ENCODE data around the gene DOP1A. TPM values are rescaled to one million over a fixed set of nuclear protein-coding genes. Genes with fewer than 3 reads are reported as not detected.

DOP1A gene, protein sequence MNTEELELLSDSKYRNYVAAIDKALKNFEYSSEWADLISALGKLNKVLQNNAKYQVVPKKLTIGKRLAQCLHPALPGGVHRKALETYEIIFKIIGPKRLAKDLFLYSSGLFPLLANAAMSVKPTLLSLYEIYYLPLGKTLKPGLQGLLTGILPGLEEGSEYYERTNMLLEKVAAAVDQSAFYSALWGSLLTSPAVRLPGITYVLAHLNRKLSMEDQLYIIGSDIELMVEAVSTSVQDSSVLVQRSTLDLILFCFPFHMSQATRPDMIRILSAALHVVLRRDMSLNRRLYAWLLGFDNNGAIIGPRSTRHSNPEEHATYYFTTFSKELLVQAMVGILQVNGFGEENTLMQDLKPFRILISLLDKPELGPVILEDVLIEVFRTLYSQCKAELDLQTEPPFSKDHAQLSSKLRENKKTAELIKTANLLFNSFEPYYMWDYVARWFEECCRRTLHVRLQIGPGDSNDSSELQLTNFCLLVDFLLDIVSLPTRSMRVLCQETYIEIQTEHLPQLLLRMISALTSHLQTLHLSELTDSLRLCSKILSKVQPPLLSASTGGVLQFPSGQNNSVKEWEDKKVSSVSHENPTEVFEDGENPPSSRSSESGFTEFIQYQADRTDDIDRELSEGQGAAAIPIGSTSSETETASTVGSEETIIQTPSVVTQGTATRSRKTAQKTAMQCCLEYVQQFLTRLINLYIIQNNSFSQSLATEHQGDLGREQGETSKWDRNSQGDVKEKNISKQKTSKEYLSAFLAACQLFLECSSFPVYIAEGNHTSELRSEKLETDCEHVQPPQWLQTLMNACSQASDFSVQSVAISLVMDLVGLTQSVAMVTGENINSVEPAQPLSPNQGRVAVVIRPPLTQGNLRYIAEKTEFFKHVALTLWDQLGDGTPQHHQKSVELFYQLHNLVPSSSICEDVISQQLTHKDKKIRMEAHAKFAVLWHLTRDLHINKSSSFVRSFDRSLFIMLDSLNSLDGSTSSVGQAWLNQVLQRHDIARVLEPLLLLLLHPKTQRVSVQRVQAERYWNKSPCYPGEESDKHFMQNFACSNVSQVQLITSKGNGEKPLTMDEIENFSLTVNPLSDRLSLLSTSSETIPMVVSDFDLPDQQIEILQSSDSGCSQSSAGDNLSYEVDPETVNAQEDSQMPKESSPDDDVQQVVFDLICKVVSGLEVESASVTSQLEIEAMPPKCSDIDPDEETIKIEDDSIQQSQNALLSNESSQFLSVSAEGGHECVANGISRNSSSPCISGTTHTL (N-terminal part only)
- 10 to 100 TPM; 28.0 to 35.8 (median 30.4) TPM for total RNA-seq
- long read RNA-seq, donor 1, partial matches to known transcripts: 1 of 3 reads
- long read RNA-seq, donor 1, other reads (novel, unspliced or antisense): 2 of 3 reads
- long read RNA-seq, donor 2, partial matches to known transcripts: 0 of 2 reads
- long read RNA-seq, donor 2, other reads (novel, unspliced or antisense): 2 of 2 reads

DNA sequence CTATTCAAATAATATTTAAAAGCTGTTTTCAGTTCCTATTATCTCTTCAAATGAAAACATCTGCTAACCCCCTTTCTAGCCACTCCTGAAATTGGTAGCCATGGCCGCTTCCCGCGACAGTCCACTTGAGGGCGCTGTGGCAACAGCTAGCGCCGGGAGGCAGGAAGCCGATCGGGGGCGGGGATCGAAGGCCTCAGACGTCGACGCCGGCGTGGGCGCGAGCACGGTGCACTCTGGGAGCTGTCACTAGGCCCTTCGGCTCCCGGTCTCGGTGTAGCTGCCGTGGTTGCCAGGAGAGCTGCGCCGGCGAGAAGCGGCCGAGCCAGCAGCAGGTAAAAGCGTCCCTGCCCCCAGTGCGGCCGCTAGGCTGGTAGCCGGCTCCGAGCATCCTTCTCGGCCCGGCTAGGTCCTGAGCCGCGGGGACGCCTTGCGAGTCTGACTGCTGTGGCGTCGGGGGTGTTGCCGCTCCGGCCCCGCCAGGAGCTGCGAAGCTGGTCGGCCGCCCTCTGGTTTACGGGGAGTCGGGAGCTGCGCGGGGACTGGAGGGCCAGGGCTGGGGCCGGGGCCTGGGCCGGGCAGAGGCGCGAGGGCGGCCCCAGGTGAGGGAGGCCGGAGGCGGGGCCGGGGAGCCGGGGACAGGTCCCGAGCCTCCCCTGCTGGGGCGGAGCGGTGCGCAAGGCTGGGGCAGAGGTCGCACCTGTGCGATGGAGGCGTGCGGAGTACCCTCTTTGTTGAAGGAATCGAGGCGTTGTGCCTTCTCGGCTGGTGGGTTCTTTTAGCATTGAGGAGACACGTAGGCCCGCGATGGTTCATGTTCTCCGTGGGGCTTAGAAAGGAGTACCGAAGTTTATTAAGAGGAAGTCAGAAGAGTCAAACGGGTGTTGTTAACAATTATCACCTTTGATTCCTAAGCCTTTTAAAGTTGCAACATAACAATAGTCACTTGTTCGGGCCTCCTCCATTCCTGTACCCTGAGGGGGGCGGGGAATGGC lies at the start of gene DOP1A:
TSS of gene DOP1A (plus strand) at position 224 of the 992 bp plus-strand sequence. CDS start 29,307 bp downstream, outside the sequence.
- peak; percentile 97 to 98 (median 98) for DNase-seq
- peaks cover 20% of the 10 kb centered on the region for H3K4me1 ChIP-seq (ENCODE audit: low read depth)
- peak; percentile 99 for TF ChIP-seq CTCF (IDR thresholded peaks at IDR 0.05)
- H3K9me3 ChIP-seq: no peaks in the 10 kb centered on the region
- peak within 1 kb of the TSS; percentile 94 for H3K4me3 ChIP-seq
- ATAC-seq: peak; percentile 95
- intact Hi-C loops (cut with DNase I, micrococcal nuclease): loop anchor here in 1 of 2 donors (10.0 kb wide), 1 partner anchor 823 kb away; the partner anchor contains the start of gene IBTK
- no peaks in the 10 kb centered on the region for H3K36me3 ChIP-seq (ENCODE audit: low read depth)

- no peaks in the 10 kb centered on the region for H3K9me3 ChIP-seq
- no peak for DNase-seq
- H3K4me1 ChIP-seq (ENCODE audit: low read depth): no peaks in the 10 kb centered on the region
- H3K36me3 ChIP-seq (ENCODE audit: low read depth): no peaks in the 10 kb centered on the region
- H3K4me3 ChIP-seq: no peak overlapping the region
- TF ChIP-seq CTCF (IDR thresholded peaks at IDR 0.05): no peak
- intact Hi-C loops (cut with DNase I, micrococcal nuclease): no loop called here
- no peak for ATAC-seq
These were observed 47.7 kb upstream of the DOP1A start for GRCh38 chr6:83019741-83020140.

DNA sequence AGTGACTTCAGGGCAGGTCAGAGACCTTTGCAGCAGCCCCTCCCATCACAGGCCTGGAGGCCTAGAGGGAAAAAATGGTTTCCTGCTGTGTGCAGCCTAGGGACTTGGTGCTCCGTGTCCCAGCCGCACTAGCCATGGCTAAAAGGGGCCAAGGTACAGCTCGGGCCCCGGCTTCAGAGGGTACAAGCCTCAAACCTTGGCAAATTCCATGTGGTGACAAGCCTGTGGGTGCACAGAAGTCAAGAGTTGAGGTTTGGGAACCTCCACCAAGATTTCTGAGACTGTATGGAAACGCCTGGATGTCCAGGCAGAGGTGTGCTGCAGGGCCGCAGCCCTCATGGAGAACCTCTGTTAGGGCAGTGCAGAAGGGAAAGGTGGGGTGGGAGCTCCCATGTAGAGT lies 35.8 kb upstream of the DOP1A start:
- Histone ChIP-seq H3K4me3 (no peak overlapping the region), H3K9me3 (peaks cover 9% of the 10 kb centered on the region), H3K36me3 (ENCODE audit: low read depth) (no peaks in the 10 kb centered on the region), H3K4me1 (ENCODE audit: low read depth) (no peaks in the 10 kb centered on the region)
- intact Hi-C loops (cut with DNase I, micrococcal nuclease): no loop called here
- DNase-seq (no peak), ATAC-seq (no peak)
- no peak for TF ChIP-seq CTCF (IDR thresholded peaks at IDR 0.05)

GRCh38 chr6:83038246-83038645 lies 29.2 kb upstream of the DOP1A start:
- Histone ChIP-seq H3K36me3 (ENCODE audit: low read depth) (no peaks in the 10 kb centered on the region), H3K4me1 (ENCODE audit: low read depth) (no peaks in the 10 kb centered on the region), H3K4me3 (no peak overlapping the region), H3K9me3 (no peaks in the 10 kb centered on the region)
- intact Hi-C loops (cut with DNase I, micrococcal nuclease): no loop called here
- no peak for TF ChIP-seq CTCF (IDR thresholded peaks at IDR 0.05)
- no peak for ATAC-seq
- DNase-seq: no peak
